Loucy (cell line): ENCODE results near the gene RAB4A.

ENCODE experiments used
- CTCF ChIP-seq: fragments of 200-600 bp; sonication (generic); conservative IDR thresholded peaks from 2 replicates; pipeline ENCODE4 v1.5.1; 2014; ENCODE audit warnings: mild to moderate bottlenecking, antibody characterized with exemption, low read length
- EZH2phosphoT487 ChIP-seq: fragments of 200-600 bp; IDR thresholded peaks from 2 replicates; pipeline ENCODE4 v1.6.1; 2018; ENCODE audit warnings: antibody characterized with exemption, mild to moderate bottlenecking, moderate library complexity, borderline replicate concordance

- TF ChIP-seq CTCF = no peak
- TF ChIP-seq EZH2phosphoT487 = no peak
Measured at GRCh38 chr1:229224308-229224707, 46.6 kb upstream of the RAB4A start.
